NCI-H128 (cell line): ENCODE results near the gene ACKR4.
"Not testable (repeated sequence)": the region's sequence is repeated elsewhere in the genome, so short reads cannot be mapped to it uniquely, and the experiment has no call there.

Experiments used
- DNase-seq: peaks from one replicate; lab custom pipeline; 2025; ENCODE audit not compliant: unreplicated experiment; lab: John Stamatoyannopoulos, UW

The ACKR4 gene

GRCh38 chr3:132638706-132639105 is 41.6 kb downstream of the ACKR4 start:
- no peak for DNase-seq

- not testable (repeated sequence) for DNase-seq
These were observed 44.4 kb downstream of the ACKR4 start for GRCh38 chr3:132641427-132641826.

GRCh38 chr3:132641837-132642538 is 44.9 kb downstream of the ACKR4 start:
- peak; percentile 31 for DNase-seq

GRCh38 chr3:132642539-132642847 is 45.4 kb downstream of the ACKR4 start:
- no peak for DNase-seq

- DNase-seq: no peak
These were observed 46.3 kb downstream of the ACKR4 start for GRCh38 chr3:132643366-132643765.

GRCh38 chr3:132645058-132645457 is 48.0 kb downstream of the ACKR4 start:
- no peak for DNase-seq

GRCh38 chr3:132650153-132650552 is 53.1 kb downstream of the ACKR4 start:
- DNase-seq: no peak
